MM.1S (cell line): ENCODE measurements around the gene GRIN1.

Experiments used
- DNase-seq: peaks from one replicate; pipeline ENCODE4 v3.0.0-alpha.2; 2015
- H2AFZ ChIP-seq: fragments of 300-600 bp; sonication (generic); 2 replicates; pipeline ENCODE4 v1.6.0; 2016; ENCODE audit warnings: antibody characterized with exemption, low read length
- H3F3A ChIP-seq: fragments of 300-600 bp; sonication (generic); 2 replicates; pipeline ENCODE4 v1.6.1; 2016; ENCODE audit warnings: mild to moderate bottlenecking, antibody characterized with exemption, low read length, moderate library complexity, mixed read lengths; ENCODE audit not compliant: insufficient read depth
- H3K27ac ChIP-seq: fragments of 300-600 bp; sonication (generic); 2 replicates; pipeline ENCODE4 v1.5.1; 2016; ENCODE audit warnings: mild to moderate bottlenecking, low read length
- H3K27me3 ChIP-seq: fragments of 300-600 bp; sonication (generic); replicated peaks from 2 replicates; pipeline ENCODE4 v1.6.0; 2016; ENCODE audit warnings: low read length; ENCODE audit not compliant: insufficient read depth
- H3K36me3 ChIP-seq: fragments of 300-600 bp; sonication (generic); replicated peaks from 2 replicates; pipeline ENCODE4 v1.6.1; 2016; ENCODE audit warnings: mild to moderate bottlenecking, low read length, mixed read lengths; ENCODE audit not compliant: insufficient read depth
- H3K4me1 ChIP-seq: fragments of 300-600 bp; sonication (generic); 2 replicates; pipeline ENCODE4 v1.6.1; 2016; ENCODE audit warnings: low read length, mixed read lengths
- H3K4me2 ChIP-seq: fragments of 300-600 bp; sonication (generic); 2 replicates; pipeline ENCODE4 v1.6.0; 2016; ENCODE audit warnings: low read depth, low read length
- H3K4me3 ChIP-seq: fragments of 300-600 bp; sonication (generic); 2 replicates; pipeline ENCODE4 v1.5.1; 2016; ENCODE audit warnings: low read length, mixed read lengths
- H3K79me2 ChIP-seq: fragments of 300-600 bp; sonication (generic); 2 replicates; pipeline ENCODE4 v1.6.1; 2016; ENCODE audit warnings: mixed run types, low read length, mixed read lengths
- H3K9ac ChIP-seq: fragments of 300-600 bp; sonication (generic); 2 replicates; pipeline ENCODE4 v1.6.1; 2016; ENCODE audit warnings: low read length, mixed read lengths
- H3K9me2 ChIP-seq: fragments of 300-600 bp; sonication (generic); replicated peaks from 2 replicates; pipeline ENCODE4 v1.6.1; 2016; ENCODE audit warnings: mild to moderate bottlenecking, low read length, mixed read lengths; ENCODE audit not compliant: insufficient read depth
- H3K9me3 ChIP-seq: fragments of 300-600 bp; sonication (generic); replicated peaks from 2 replicates; pipeline ENCODE4 v1.6.1; 2016; ENCODE audit warnings: mild to moderate bottlenecking, low read length, mixed read lengths; ENCODE audit not compliant: insufficient read depth
- H4K20me1 ChIP-seq: fragments of 300-600 bp; sonication (generic); 2 replicates; pipeline ENCODE4 v1.6.1; 2016; ENCODE audit warnings: mild to moderate bottlenecking, low read length, moderate library complexity, mixed read lengths; ENCODE audit not compliant: insufficient read depth
- CTCF ChIP-seq: fragments of 300-600 bp; sonication (generic); IDR thresholded peaks from 2 replicates; pipeline ENCODE4 v1.5.1; 2016; ENCODE audit warnings: antibody characterized with exemption, low read length, mixed read lengths
- EZH2 ChIP-seq: fragments of 300-600 bp; sonication (generic); optimal IDR thresholded peaks from 2 replicates; pipeline ENCODE3; 2017; ENCODE audit warnings: low read depth, mild to moderate bottlenecking, antibody characterized with exemption, low read length, mixed read lengths
- EZH2phosphoT487 ChIP-seq: fragments of 300-600 bp; sonication (generic); IDR thresholded peaks from 2 replicates; pipeline ENCODE4 v1.6.1; 2018; ENCODE audit warnings: antibody characterized with exemption, low read length

Gene GRIN1

GRCh38 chr9:137198051-137198901 lies 59.3 kb downstream of the GRIN1 start:
- Histone ChIP-seq H3K9me2 (no peaks in the 10 kb centered on the region), H3K36me3 (no peaks in the 10 kb centered on the region), H3F3A (0 out of 2 replicates have a peak, but pooled peaks cover 10% of the 10 kb centered on the region), H3K4me1 (peaks cover 5% of the 10 kb centered on the region; the same call in 1 of the 2 replicates), H3K79me2 (peaks cover 14% of the 10 kb centered on the region), H3K9me3 (no peaks in the 10 kb centered on the region), H3K4me2 (no peak overlapping the region), H3K27ac (no peak overlapping the region), H4K20me1 (no peaks in the 10 kb centered on the region), H3K9ac (no peak overlapping the region), H3K4me3 (no peak overlapping the region), H2AFZ (no peak overlapping the region), H3K27me3 (no peaks in the 10 kb centered on the region)
- DNase-seq, result no peak
- no peak for TF ChIP-seq EZH2
- TF ChIP-seq EZH2phosphoT487, result no peak
- no peak for TF ChIP-seq CTCF

GRCh38 chr9:137198902-137199283 lies 59.9 kb downstream of the GRIN1 start:
- no peak overlapping the region for H3K4me3 ChIP-seq
- no peaks in the 10 kb centered on the region for H3K27me3 ChIP-seq
- TF ChIP-seq EZH2phosphoT487, result no peak
- TF ChIP-seq EZH2, result no peak
- TF ChIP-seq CTCF, result no peak
- H3K36me3 ChIP-seq, result no peaks in the 10 kb centered on the region
- no peaks in the 10 kb centered on the region for H3K9me3 ChIP-seq
- H3K4me1 ChIP-seq, result peaks cover 6% of the 10 kb centered on the region
- H4K20me1 ChIP-seq, result no peaks in the 10 kb centered on the region
- H3K9ac ChIP-seq, result no peak overlapping the region
- H3F3A ChIP-seq, result peaks cover 10% of the 10 kb centered on the region; the same call in 1 of the 2 replicates
- H3K9me2 ChIP-seq, result no peaks in the 10 kb centered on the region
- no peak overlapping the region for H3K4me2 ChIP-seq
- DNase-seq, result no peak
- no peak overlapping the region for H2AFZ ChIP-seq
- H3K79me2 ChIP-seq, result peaks cover 18% of the 10 kb centered on the region
- H3K27ac ChIP-seq, result no peak overlapping the region

- Histone ChIP-seq H3K9ac (peak overlapping the region; percentile 28; the same call in 1 of the 2 replicates), H3K27ac (no peak overlapping the region), H3K79me2 (peaks cover 25% of the 10 kb centered on the region), H4K20me1 (no peaks in the 10 kb centered on the region), H3K4me2 (peak overlapping the region; percentile 57), H2AFZ (no peak overlapping the region), H3K4me3 (peak overlapping the region; percentile 37; the same call in 1 of the 2 replicates), H3K9me3 (no peaks in the 10 kb centered on the region), H3K27me3 (no peaks in the 10 kb centered on the region), H3K9me2 (no peaks in the 10 kb centered on the region), H3K36me3 (no peaks in the 10 kb centered on the region), H3F3A (peaks cover 10% of the 10 kb centered on the region; the same call in 1 of the 2 replicates), H3K4me1 (peaks cover 13% of the 10 kb centered on the region)
- TF ChIP-seq EZH2phosphoT487 (no peak), EZH2 (no peak), CTCF (no peak)
- no peak for DNase-seq
These were observed 60.6 kb downstream of the GRIN1 start for GRCh38 chr9:137199411-137200121.
